Left lobe of liver (tissue), 2 donors: ENCODE results near the gene TGFB1. TPM values are rescaled to one million over a fixed set of nuclear protein-coding genes. Genes with fewer than 3 reads are reported as not detected.
"Not testable (repeated sequence)": the region's sequence is repeated elsewhere in the genome, so short reads cannot be mapped to it uniquely, and the experiment has no call there.

Source experiments
- ATAC-seq: fragments of 200-7000 bp; cut with Tn5 transposase; one replicate; pipeline ENCODE4 v1.9.1; 2020; ENCODE audit warnings: mild to moderate bottlenecking, moderate library complexity
- DNase-seq: peaks from one replicate; pipeline ENCODE4 v3.0.0-alpha.2; 2020; ENCODE audit warnings: low spot score
- total RNA-seq: library from RNA; stranded (reverse); gene quantifications from one replicate; pipeline ENCODE4 v1.2.1, GENCODE V29; 2021
- donor health status: DM: no; HTN: no; CAD: no; lungs with moderate emphysema.
- donor health status: DM: no; HTN: yes; CAD: no.

Gene TGFB1
- total RNA-seq, 1 donor from 2014 or later, result 7.9 TPM

GRCh38 chr19:41346916-41347315 is 6.8 kb downstream of the TGFB1 start:
- DNase-seq, ATAC-seq: not testable (repeated sequence)

DNA sequence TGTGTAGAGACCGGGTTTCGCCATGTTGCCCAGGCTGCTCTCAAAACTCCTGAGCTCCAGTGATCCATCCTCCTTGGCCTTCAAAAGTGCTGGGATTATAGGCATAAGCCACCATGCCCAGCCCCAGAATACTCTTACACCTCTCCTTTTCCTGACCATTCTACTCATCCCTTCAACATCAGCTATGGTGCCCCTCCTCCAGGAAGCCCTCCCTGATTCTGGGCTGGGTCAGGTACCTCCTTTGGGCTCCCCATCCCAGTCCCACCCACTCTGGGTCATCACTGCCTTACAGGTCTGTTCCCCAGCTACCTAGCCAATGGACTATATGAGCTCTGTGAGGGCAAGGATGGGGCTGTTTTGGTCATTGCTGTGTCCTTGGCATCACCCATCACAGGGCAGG is 9.6 kb downstream of the TGFB1 start:
- ATAC-seq (no peak), DNase-seq (no peak)

- DNase-seq, result peak; percentile 47
- ATAC-seq, result peak; percentile 56
Observed at GRCh38 chr19:41341669-41342490, 11.8 kb downstream of the TGFB1 start.

GRCh38 chr19:41339936-41340335 is 13.8 kb downstream of the TGFB1 start:
- no peak for DNase-seq
- ATAC-seq, result no peak

DNA sequence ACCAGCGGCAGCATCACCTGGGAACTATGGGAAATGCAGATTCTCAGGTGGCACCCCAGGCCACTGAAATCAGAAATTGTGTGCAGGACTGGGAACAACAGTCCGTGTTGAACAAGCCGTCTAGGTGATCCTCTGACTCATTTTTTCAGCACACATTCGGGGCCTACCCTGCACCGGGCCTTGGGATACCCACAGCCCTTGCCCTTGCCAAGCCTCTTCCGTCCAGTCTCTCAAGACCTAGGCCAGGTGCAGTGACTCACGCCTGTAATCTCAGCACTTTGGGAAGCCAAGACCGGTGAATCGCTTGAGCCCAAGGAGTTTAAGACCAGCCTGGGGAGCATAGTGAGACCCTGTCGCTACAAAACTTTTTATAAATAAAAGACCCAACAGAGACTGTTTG is 18.3 kb downstream of the TGFB1 start:
- DNase-seq, result no peak
- ATAC-seq, result no peak

- DNase-seq (no peak), ATAC-seq (no peak)
Observed at GRCh38 chr19:41334793-41335192, 18.9 kb downstream of the TGFB1 start.

GRCh38 chr19:41332468-41332867 is 21.3 kb downstream of the TGFB1 start:
- ATAC-seq (no peak), DNase-seq (no peak)

GRCh38 chr19:41332000-41332399 is 21.7 kb downstream of the TGFB1 start:
- DNase-seq, result no peak
- no peak for ATAC-seq

- no peak for ATAC-seq
- no peak for DNase-seq
Observed at GRCh38 chr19:41330946-41331678, 22.6 kb downstream of the TGFB1 start.

GRCh38 chr19:41330481-41330880 is 23.2 kb downstream of the TGFB1 start:
- ATAC-seq (no peak), DNase-seq (no peak)

DNA sequence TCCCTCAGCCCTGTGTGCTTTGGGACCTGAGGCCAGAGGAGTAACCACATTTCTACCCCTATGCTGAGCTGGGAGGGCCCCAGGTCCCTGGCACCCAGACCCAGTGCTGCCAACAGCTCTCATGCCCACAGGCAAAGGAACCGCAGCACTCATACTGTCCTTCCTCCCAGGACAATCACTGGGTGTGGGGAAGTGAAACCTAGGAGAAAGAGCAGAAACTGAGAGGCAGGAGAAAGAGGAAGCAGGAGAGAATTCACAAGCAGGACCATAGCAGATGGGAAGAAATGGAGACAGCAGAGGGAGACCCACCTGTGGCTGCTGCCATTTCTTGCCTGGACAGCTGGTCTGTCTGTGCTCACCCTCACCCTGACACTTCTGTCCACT is 24.9 kb downstream of the TGFB1 start:
- DNase-seq (no peak), ATAC-seq (peak; percentile 5)

- ATAC-seq (no peak), DNase-seq (no peak)
Observed at GRCh38 chr19:41328157-41328841, 25.4 kb downstream of the TGFB1 start.

- ATAC-seq, result peak; percentile 50
- DNase-seq, result no peak
Observed at GRCh38 chr19:41327576-41328156, 26.1 kb downstream of the TGFB1 start.

DNA sequence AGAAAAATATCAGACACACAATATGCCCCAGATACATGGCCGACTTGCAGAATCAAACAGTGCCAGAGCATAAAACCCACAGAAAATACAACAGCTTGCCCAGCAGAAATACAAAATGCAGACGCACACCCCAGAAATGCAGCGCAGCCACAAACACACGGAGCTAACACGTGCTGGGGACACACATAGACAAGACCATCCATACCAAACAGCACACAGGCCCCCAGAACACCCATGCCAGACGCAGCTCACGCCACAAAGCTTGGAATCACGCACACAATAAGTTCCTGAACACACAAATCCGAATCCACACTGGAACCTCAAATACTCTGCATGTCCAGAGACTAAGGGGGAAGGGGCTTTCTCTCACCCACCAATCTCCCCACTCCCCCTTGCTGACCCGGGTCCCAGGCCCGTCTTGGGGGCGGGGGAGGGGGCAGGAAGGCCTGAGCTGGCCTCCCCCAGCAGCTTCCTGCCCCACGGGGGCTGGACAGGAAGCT is 26.6 kb downstream of the TGFB1 start:
- DNase-seq (no peak), ATAC-seq (no peak)

DNA sequence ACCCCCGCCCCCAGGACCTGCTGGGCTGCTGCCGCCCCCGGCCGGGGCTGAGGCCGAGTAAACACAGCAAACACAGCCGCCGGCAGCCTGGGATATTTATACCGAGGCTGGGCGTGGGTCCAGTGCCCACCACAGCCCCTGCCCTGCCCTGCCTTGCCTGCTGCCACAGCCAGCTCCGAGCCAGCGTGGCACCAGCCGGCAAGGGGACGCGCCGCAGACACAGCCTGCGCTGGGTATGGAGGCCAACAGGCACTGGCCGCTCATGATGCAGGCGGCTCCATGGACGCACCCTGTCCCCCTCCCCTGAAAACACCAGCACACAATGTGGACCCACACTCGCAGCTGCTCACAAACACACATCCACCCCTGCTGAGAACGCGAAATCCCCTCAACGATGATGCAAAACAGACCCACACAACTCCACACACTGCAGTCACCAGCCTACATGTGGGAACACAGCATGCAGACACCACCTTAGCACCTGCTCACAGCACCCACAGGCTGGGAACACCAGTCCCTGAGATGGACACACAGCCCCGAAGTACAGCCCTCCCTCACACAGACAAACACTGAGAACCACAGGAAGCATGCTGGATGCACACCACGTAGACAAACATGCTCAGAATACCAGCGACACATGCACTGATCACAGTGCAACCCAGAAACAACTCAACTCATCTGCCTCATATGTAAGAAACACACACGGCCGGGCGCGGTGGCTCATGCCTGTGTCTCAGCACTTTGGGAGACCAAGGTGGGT is 27.6 kb downstream of the TGFB1 start:
- DNase-seq (no peak), ATAC-seq (no peak)

- no peak for DNase-seq
- no peak for ATAC-seq
Observed at GRCh38 chr19:41325640-41325946, 28.1 kb downstream of the TGFB1 start.

- ATAC-seq, result peak; percentile 39
- no peak for DNase-seq
Observed at GRCh38 chr19:41324921-41325639, 28.6 kb downstream of the TGFB1 start.

DNA sequence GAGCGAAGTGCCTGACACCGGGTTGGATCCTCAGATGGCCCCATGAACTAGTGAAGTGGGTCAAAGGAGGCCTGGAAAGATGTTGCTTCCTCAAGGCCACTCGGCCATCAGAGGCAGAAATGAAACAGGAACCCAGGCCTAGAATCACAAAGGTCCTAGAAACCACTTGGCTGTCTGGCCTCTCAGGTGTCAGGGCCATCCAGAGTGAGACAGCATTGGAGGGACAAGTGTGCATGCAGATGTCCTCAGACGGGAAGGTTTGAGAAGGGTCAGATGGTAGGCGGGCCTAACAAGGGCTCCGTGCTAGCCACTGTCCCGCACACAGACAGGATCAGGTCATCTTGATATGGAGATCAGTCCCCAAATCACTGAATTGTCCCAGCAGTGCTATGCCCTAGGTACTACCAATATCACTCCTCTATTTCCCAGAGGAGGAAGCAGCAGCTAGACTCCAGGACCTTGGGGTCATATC is 29.5 kb downstream of the TGFB1 start:
- no peak for DNase-seq

GRCh38 chr19:41323430-41324125 is 30.1 kb downstream of the TGFB1 start:
- ATAC-seq (no peak), DNase-seq (no peak)

More for the DNA sequence above, 29.5 kb downstream of the TGFB1 start:
- no peak for ATAC-seq
